Muscle of leg (tissue), 16 donors: ENCODE results near the gene USF2. TPM values are rescaled to one million over a fixed set of nuclear protein-coding genes. Genes with fewer than 3 reads are reported as not detected.
A peak's percentile ranks its signal among the peaks of the same experiment; 100 is the strongest.
"Not testable (repeated sequence)": the region's sequence is repeated elsewhere in the genome, so short reads cannot be mapped to it uniquely, and the experiment has no call there.

ENCODE experiments used
- DNase-seq: peaks from one replicate; pipeline ENCODE4 v3.0.0; 2013
- H3K27ac ChIP-seq: one replicate; pipeline ENCODE4 v1.5.1; 2013; ENCODE audit warnings: mild to moderate bottlenecking, low read length, control low read depth
- H3K27me3 ChIP-seq: one replicate; pipeline ENCODE4 v1.6.1; 2013; ENCODE audit warnings: low read length; ENCODE audit not compliant: control insufficient read depth, insufficient read depth
- H3K36me3 ChIP-seq: one replicate; pipeline ENCODE4 v1.6.1; 2013; ENCODE audit warnings: low read length; ENCODE audit not compliant: control insufficient read depth, insufficient read depth
- H3K4me1 ChIP-seq: one replicate; pipeline ENCODE4 v1.6.1; 2013; ENCODE audit warnings: low read length; ENCODE audit not compliant: control insufficient read depth, insufficient read depth
- H3K4me3 ChIP-seq: one replicate; pipeline ENCODE4 v1.5.1; 2013; ENCODE audit warnings: low read length, control low read depth
- H3K9me3 ChIP-seq: replicated peaks from 2 replicates; pipeline ENCODE4 v1.6.1; 2013; ENCODE audit warnings: low read depth, low read length; ENCODE audit not compliant: control insufficient read depth
- WGBS: methylation state at CpG from one replicate; pipeline ENCODE4 v1.1.5; 2013; ENCODE audit warnings: missing lambda C conversion rate; ENCODE audit not compliant: insufficient coverage; 5-methylcytosine and 5-hydroxymethylcytosine counted together
- long read RNA-seq, 11 donors: transcript quantifications; one replicate each; lab custom pipeline, GENCODE V29; 2026
- polyA plus RNA-seq, 8 donors: library from polyadenylated mRNA; unstranded; fragments of 120-200 nt; gene quantifications; one replicate each; pipeline versions ENCODE4 v1.2.1 to v1.2.3, GENCODE V29; 2013; ENCODE audit warnings: inconsistent platforms in 1 of 8, low replicate concordance in 1 of 8; ENCODE audit not compliant: insufficient read length in 8 of 8, insufficient read depth in 1 of 8
- total RNA-seq: library from RNA; stranded (reverse); fragments of 120-200 nt; gene quantifications from one replicate; pipeline ENCODE4 v1.2.4, GENCODE V29; 2013

USF2 gene
- total RNA-seq: 44.9 TPM
- polyA plus RNA-seq: 100 to 1,000 TPM; 102 to 132 (median 109) TPM
- long read RNA-seq, donor 1, transcript USF2-201 (10 exons, 1,634 nt): major isoform, 5 of 12 reads
- long read RNA-seq, donor 1, partial matches to known transcripts: 0 of 12 reads
- long read RNA-seq, donor 1, other reads (novel, unspliced or antisense): 0 of 12 reads
- long read RNA-seq, donor 2, partial matches to known transcripts: 0 of 4 reads
- long read RNA-seq, donor 2, other reads (novel, unspliced or antisense): 0 of 4 reads
- long read RNA-seq, donor 3, transcript USF2-201 (10 exons, 1,634 nt): major isoform, 27 of 41 reads
- long read RNA-seq, donor 3, partial matches to known transcripts: 6 of 41 reads
- long read RNA-seq, donor 3, other reads (novel, unspliced or antisense): 0 of 41 reads
- long read RNA-seq, donor 4, transcript USF2-214 (3 exons, 848 nt): major isoform, 5 of 29 reads
- long read RNA-seq, donor 4, partial matches to known transcripts: 13 of 29 reads
- long read RNA-seq, donor 4, other reads (novel, unspliced or antisense): 0 of 29 reads
- long read RNA-seq, donor 5, transcript USF2-201 (10 exons, 1,634 nt): major isoform, 17 of 96 reads
- long read RNA-seq, donor 5, transcript USF2-206 (2 exons, 2,742 nt): minor isoform, 6 of 96 reads
- long read RNA-seq, donor 5, partial matches to known transcripts: 64 of 96 reads
- long read RNA-seq, donor 5, other reads (novel, unspliced or antisense): 0 of 96 reads
- long read RNA-seq, donor 6, transcript USF2-201 (10 exons, 1,634 nt): major isoform, 19 of 79 reads
- long read RNA-seq, donor 6, transcript USF2-212 (4 exons, 446 nt): minor isoform, 5 of 79 reads
- long read RNA-seq, donor 6, partial matches to known transcripts: 46 of 79 reads
- long read RNA-seq, donor 6, other reads (novel, unspliced or antisense): 0 of 79 reads
- long read RNA-seq, donor 7, transcript USF2-201 (10 exons, 1,634 nt): major isoform, 8 of 15 reads
- long read RNA-seq, donor 7, partial matches to known transcripts: 0 of 15 reads
- long read RNA-seq, donor 7, other reads (novel, unspliced or antisense): 0 of 15 reads
- long read RNA-seq, donor 8, partial matches to known transcripts: 0 of 6 reads
- long read RNA-seq, donor 8, other reads (novel, unspliced or antisense): 0 of 6 reads
- long read RNA-seq, donor 9, transcript USF2-201 (10 exons, 1,634 nt): major isoform, 9 of 16 reads
- long read RNA-seq, donor 9, partial matches to known transcripts: 0 of 16 reads
- long read RNA-seq, donor 9, other reads (novel, unspliced or antisense): 0 of 16 reads
- long read RNA-seq, donor 10, transcript USF2-214 (3 exons, 848 nt): major isoform, 7 of 52 reads
- long read RNA-seq, donor 10, partial matches to known transcripts: 36 of 52 reads
- long read RNA-seq, donor 10, other reads (novel, unspliced or antisense): 0 of 52 reads
- long read RNA-seq, donor 11, transcript USF2-201 (10 exons, 1,634 nt): major isoform, 10 of 27 reads
- long read RNA-seq, donor 11, transcript USF2-210 (4 exons, 510 nt): minor isoform, 5 of 27 reads
- long read RNA-seq, donor 11, transcript USF2-212 (4 exons, 446 nt): minor isoform, 5 of 27 reads
- long read RNA-seq, donor 11, partial matches to known transcripts: 0 of 27 reads
- long read RNA-seq, donor 11, other reads (novel, unspliced or antisense): 0 of 27 reads

GRCh38 chr19:35268536-35269437 is at the start of gene USF2:
USF2 (plus strand) TSS chr19:35268962; CDS start chr19:35269102, 140 bp downstream.
- Histone ChIP-seq H3K4me3 (peak within 1 kb of the TSS; percentile 89), H3K9me3 (no peaks in the 10 kb centered on the region), H3K27ac (peak within 1 kb of the TSS; percentile 93), H3K27me3 (no peaks in the 10 kb centered on the region), H3K4me1 (peaks cover 34% of the 10 kb centered on the region), H3K36me3 (peaks cover 41% of the 10 kb centered on the region)
- under 1% methylated on average over 86 of the region's 126 CpGs for WGBS
- peak; percentile 89 for DNase-seq

GRCh38 chr19:35219008-35219407 is 49.8 kb upstream of the USF2 start:
- DNase-seq: no peak
- WGBS: no CpG with 5 or more reads among the region's 1 CpG

GRCh38 chr19:35220315-35220921 is 48.3 kb upstream of the USF2 start:
- no peak overlapping the region for H3K4me3 ChIP-seq
- peaks cover 7% of the 10 kb centered on the region for H3K9me3 ChIP-seq
- no peak for DNase-seq
- 33% methylated on average over 1 of the region's 3 CpGs for WGBS
- H3K27me3 ChIP-seq: peaks cover 2% of the 10 kb centered on the region
- no peaks in the 10 kb centered on the region for H3K4me1 ChIP-seq
- no peaks in the 10 kb centered on the region for H3K36me3 ChIP-seq
- H3K27ac ChIP-seq: no peak overlapping the region

More at GRCh38 chr19:35219008-35219407, 49.8 kb upstream of the USF2 start:
- Histone ChIP-seq H3K27ac (no peak overlapping the region), H3K27me3 (no peaks in the 10 kb centered on the region), H3K9me3 (peaks cover 7% of the 10 kb centered on the region), H3K4me1 (peaks cover 6% of the 10 kb centered on the region), H3K4me3 (no peak overlapping the region), H3K36me3 (no peaks in the 10 kb centered on the region)

- H3K36me3 ChIP-seq, H3K27ac ChIP-seq, H3K4me3 ChIP-seq, H3K9me3 ChIP-seq, DNase-seq, H3K4me1 ChIP-seq, H3K27me3 ChIP-seq: not testable (repeated sequence)
- WGBS: 79% methylated on average over 2 of the region's 4 CpGs
Observed at GRCh38 chr19:35220973-35221590, 47.7 kb upstream of the USF2 start.

- no peak overlapping the region for H3K4me3 ChIP-seq
- H3K36me3 ChIP-seq: no peaks in the 10 kb centered on the region
- WGBS: 76% methylated on average over 5 of the region's 7 CpGs
- no peaks in the 10 kb centered on the region for H3K4me1 ChIP-seq
- H3K27me3 ChIP-seq: peaks cover 2% of the 10 kb centered on the region
- peaks cover 2% of the 10 kb centered on the region for H3K9me3 ChIP-seq
- no peak for DNase-seq
- no peak overlapping the region for H3K27ac ChIP-seq
Observed at GRCh38 chr19:35222373-35223015, 46.3 kb upstream of the USF2 start.

- Histone ChIP-seq H3K27ac (no peak overlapping the region), H3K9me3 (peaks cover 2% of the 10 kb centered on the region)
- 53% methylated on average over 4 of the region's 6 CpGs for WGBS
Observed at GRCh38 chr19:35223084-35223790, 45.5 kb upstream of the USF2 start.

GRCh38 chr19:35223862-35224505 is 44.8 kb upstream of the USF2 start:
- peaks cover 2% of the 10 kb centered on the region for H3K9me3 ChIP-seq
- H3K36me3 ChIP-seq: no peaks in the 10 kb centered on the region
- H3K4me3 ChIP-seq: no peak overlapping the region
- no CpG with 5 or more reads among the region's 4 CpGs for WGBS
- H3K4me1 ChIP-seq: no peaks in the 10 kb centered on the region
- no peak for DNase-seq
- H3K27ac ChIP-seq: no peak overlapping the region
- peaks cover 6% of the 10 kb centered on the region for H3K27me3 ChIP-seq

More at GRCh38 chr19:35223084-35223790, 45.5 kb upstream of the USF2 start:
- Histone ChIP-seq H3K36me3 (no peaks in the 10 kb centered on the region), H3K4me3 (no peak overlapping the region), H3K27me3 (peaks cover 6% of the 10 kb centered on the region), H3K4me1 (no peaks in the 10 kb centered on the region)
- no peak for DNase-seq
